ENCODE results near the gene ZFP90. TPM values are rescaled to one million over a fixed set of nuclear protein-coding genes. Genes with fewer than 3 reads are reported as not detected.
A peak's percentile ranks its signal among the peaks of the same experiment; 100 is the strongest.

ZFP90 gene
- total RNA-seq, 1 donor from 2014 or later = 18.4 TPM

GRCh38 chr16:68617734-68618133 lies 78.6 kb downstream of the ZFP90 start:
- H3K4me3 ChIP-seq (ENCODE audit: low read depth, low read length) = no peak overlapping the region
- FAIRE-seq (no peak), DNase-seq (ENCODE audit: low read depth) (peak; percentile 30)
- H3K36me3 ChIP-seq (ENCODE audit: control insufficient read depth, insufficient read depth, low read length) = no peaks in the 10 kb centered on the region
- no peak for TF ChIP-seq CTCF (IDR thresholded peaks at IDR 0.05; ENCODE audit: insufficient read depth, low read length, severe bottlenecking)
- no peaks in the 10 kb centered on the region for H3K27me3 ChIP-seq (ENCODE audit: control insufficient read depth, insufficient read depth, low read length)

Other genes starting within 250 kb of the ZFP90 start
- gene SLC7A6OS, start 228.3 kb upstream of the ZFP90 start, total RNA-seq = 17.4 and 19.3 TPM in 2 replicates
- 23.9 and 36.9 TPM in 2 replicates for gene PRMT7, start 228.3 kb upstream of the ZFP90 start, total RNA-seq
- under 0.01 TPM in 1 of 2 replicates, not detected in the other for gene SMPD3, start 90.8 kb upstream of the ZFP90 start, total RNA-seq
- 564 and 607 TPM in 2 replicates for gene CDH3, start 106.0 kb downstream of the ZFP90 start, total RNA-seq
- gene CDH1, start 198.0 kb downstream of the ZFP90 start, total RNA-seq = 250 and 360 TPM in 2 replicates

Data from bronchial epithelial cell (primary cell).